ENCODE results near the gene IGFN1.

Gene IGFN1

GRCh38 chr1:201146626-201147390 lies 43.8 kb upstream of the IGFN1 start:
- Histone ChIP-seq H3K27ac (ENCODE audit: low read length) (no peak overlapping the region), H3K9me3 (ENCODE audit: insufficient read depth, low read length, severe bottlenecking) (no peaks in the 10 kb centered on the region), H2AFZ (ENCODE audit: low read depth, low read length) (no peak overlapping the region), H3K79me2 (ENCODE audit: insufficient read depth, low read length) (no peaks in the 10 kb centered on the region), H3K4me3 (ENCODE audit: low read depth in 1 of 2, low read length in 2 of 2) (no peak overlapping the region), H4K20me1 (ENCODE audit: insufficient read depth, low read length) (peaks cover 17% of the 10 kb centered on the region), H3K4me2 (ENCODE audit: insufficient read depth, low read length) (no peak overlapping the region), H3K9ac (ENCODE audit: low read depth, low read length) (no peak overlapping the region), H3K27me3 (ENCODE audit: insufficient read depth, low read length, poor library complexity) (no peaks in the 10 kb centered on the region), H3K4me1 (ENCODE audit: insufficient read depth, low read length) (no peaks in the 10 kb centered on the region), H3K36me3 (ENCODE audit: insufficient read depth, low read length) (peaks cover 96% of the 10 kb centered on the region)
- no peak for ATAC-seq (ENCODE audit: insufficient read depth, low read depth)
- DNase-seq = no peak
- TF ChIP-seq CTCF (IDR thresholded peaks at IDR 0.05; ENCODE audit: borderline replicate concordance, extremely low read depth, low read length, poor library complexity, severe bottlenecking) (no peak), EZH2 (IDR thresholded peaks at IDR 0.05; ENCODE audit: borderline replicate concordance, low read depth, low read length, severe bottlenecking) (no peak)

- Histone ChIP-seq H3K27ac (ENCODE audit: low read length) (no peak overlapping the region), H3K27me3 (ENCODE audit: insufficient read depth, low read length, poor library complexity) (no peaks in the 10 kb centered on the region), H3K4me2 (ENCODE audit: insufficient read depth, low read length) (no peak overlapping the region), H4K20me1 (ENCODE audit: insufficient read depth, low read length) (peaks cover 17% of the 10 kb centered on the region), H3K79me2 (ENCODE audit: insufficient read depth, low read length) (no peaks in the 10 kb centered on the region), H2AFZ (ENCODE audit: low read depth, low read length) (no peak overlapping the region), H3K4me1 (ENCODE audit: insufficient read depth, low read length) (peaks cover 2% of the 10 kb centered on the region; the same call in 1 of the 2 replicates), H3K4me3 (ENCODE audit: low read depth in 1 of 2, low read length in 2 of 2) (no peak overlapping the region), H3K9me3 (ENCODE audit: insufficient read depth, low read length, severe bottlenecking) (no peaks in the 10 kb centered on the region), H3K9ac (ENCODE audit: low read depth, low read length) (no peak overlapping the region), H3K36me3 (ENCODE audit: insufficient read depth, low read length) (peaks cover 93% of the 10 kb centered on the region)
- no peak for TF ChIP-seq CTCF (IDR thresholded peaks at IDR 0.05; ENCODE audit: borderline replicate concordance, extremely low read depth, low read length, poor library complexity, severe bottlenecking)
- no peak for TF ChIP-seq EZH2 (IDR thresholded peaks at IDR 0.05; ENCODE audit: borderline replicate concordance, low read depth, low read length, severe bottlenecking)
- no peak for DNase-seq
- no peak for ATAC-seq (ENCODE audit: insufficient read depth, low read depth)
Measured at GRCh38 chr1:201147396-201148015, 43.1 kb upstream of the IGFN1 start.

GRCh38 chr1:201149400-201149799 lies 41.2 kb upstream of the IGFN1 start:
- peaks cover 7% of the 10 kb centered on the region for H3K79me2 ChIP-seq (ENCODE audit: insufficient read depth, low read length)
- no peak overlapping the region for H3K9ac ChIP-seq (ENCODE audit: low read depth, low read length)
- no peak overlapping the region for H3K4me3 ChIP-seq (ENCODE audit: low read depth in 1 of 2, low read length in 2 of 2)
- H3K4me2 ChIP-seq (ENCODE audit: insufficient read depth, low read length) = no peak overlapping the region
- no peak overlapping the region for H3K27ac ChIP-seq (ENCODE audit: low read length)
- peaks cover 11% of the 10 kb centered on the region for H4K20me1 ChIP-seq (ENCODE audit: insufficient read depth, low read length)
- no peak for TF ChIP-seq EZH2 (IDR thresholded peaks at IDR 0.05; ENCODE audit: borderline replicate concordance, low read depth, low read length, severe bottlenecking)
- TF ChIP-seq CTCF (IDR thresholded peaks at IDR 0.05; ENCODE audit: borderline replicate concordance, extremely low read depth, low read length, poor library complexity, severe bottlenecking) = peak; percentile 52
- H3K36me3 ChIP-seq (ENCODE audit: insufficient read depth, low read length) = peaks cover 74% of the 10 kb centered on the region
- no peaks in the 10 kb centered on the region for H3K9me3 ChIP-seq (ENCODE audit: insufficient read depth, low read length, severe bottlenecking)
- peaks cover 16% of the 10 kb centered on the region for H3K4me1 ChIP-seq (ENCODE audit: insufficient read depth, low read length)
- no peak for ATAC-seq (ENCODE audit: insufficient read depth, low read depth)
- no peaks in the 10 kb centered on the region for H3K27me3 ChIP-seq (ENCODE audit: insufficient read depth, low read length, poor library complexity)
- H2AFZ ChIP-seq (ENCODE audit: low read depth, low read length) = no peak overlapping the region
- peak; percentile 10 for DNase-seq
